H9 (cell line): ENCODE data around the gene FBLN2. TPM values are rescaled to one million over a fixed set of nuclear protein-coding genes. Genes with fewer than 3 reads are reported as not detected.

Source experiments
- DNase-seq: peaks from one replicate; pipeline ENCODE4 v3.0.0-alpha.2; 2017
- H2AFZ ChIP-seq: one replicate; pipeline ENCODE4 v1.6.1; 2013; ENCODE audit warnings: mild to moderate bottlenecking, low read length, control low read depth, moderate library complexity
- H2AK5ac ChIP-seq: 2 replicates; pipeline ENCODE4 v1.6.1; 2013; ENCODE audit warnings: low read length, control low read depth, mixed read lengths; ENCODE audit not compliant: insufficient read length
- H2BK120ac ChIP-seq: one replicate; pipeline ENCODE4 v1.6.1; 2013; ENCODE audit warnings: low read depth, mild to moderate bottlenecking, low read length, control low read depth, inconsistent platforms; ENCODE audit not compliant: poor library complexity, severe bottlenecking
- H2BK12ac ChIP-seq: 2 replicates; pipeline ENCODE4 v1.6.1; 2013; ENCODE audit warnings: low read length, control low read depth, mixed read lengths, low read depth; ENCODE audit not compliant: insufficient read length
- H2BK15ac ChIP-seq: 2 replicates; pipeline ENCODE4 v1.6.1; 2013; ENCODE audit warnings: low read depth, low read length, control low read depth
- H2BK20ac ChIP-seq: one replicate; pipeline ENCODE4 v1.6.1; 2013; ENCODE audit warnings: low read depth, mild to moderate bottlenecking, low read length, control low read depth, inconsistent platforms; ENCODE audit not compliant: poor library complexity, severe bottlenecking
- H2BK5ac ChIP-seq: 2 replicates; pipeline ENCODE4 v1.6.1; 2013; ENCODE audit warnings: low read length, control low read depth, mixed read lengths; ENCODE audit not compliant: insufficient read length
- H3K14ac ChIP-seq: 2 replicates; pipeline ENCODE4 v1.6.1; 2013; ENCODE audit warnings: low read length, control low read depth; ENCODE audit not compliant: insufficient read depth
- H3K18ac ChIP-seq: 2 replicates; pipeline ENCODE4 v1.6.1; 2013; ENCODE audit warnings: low read depth, mild to moderate bottlenecking, mixed read lengths, low read length, control low read depth; ENCODE audit not compliant: insufficient read length
- H3K23ac ChIP-seq: 2 replicates; pipeline ENCODE4 v1.6.1; 2013; ENCODE audit warnings: low read length, control low read depth, mixed read lengths, low read depth; ENCODE audit not compliant: insufficient read length
- H3K23me2 ChIP-seq: 2 replicates; pipeline ENCODE4 v1.6.1; 2013; ENCODE audit warnings: low read depth, mild to moderate bottlenecking, mixed read lengths, low read length, control low read depth; ENCODE audit not compliant: insufficient read length, poor library complexity, severe bottlenecking
- H3K27ac ChIP-seq: 2 replicates; pipeline ENCODE4 v1.5.1; 2013; ENCODE audit warnings: low read length, control low read depth, mixed read lengths, low read depth; ENCODE audit not compliant: insufficient read length
- H3K27me3 ChIP-seq: 2 replicates; pipeline ENCODE4 v1.6.1; 2013; ENCODE audit warnings: low read length, control low read depth, inconsistent platforms; ENCODE audit not compliant: insufficient read depth
- H3K4ac ChIP-seq: 2 replicates; pipeline ENCODE4 v1.6.1; 2013; ENCODE audit warnings: low read depth, mild to moderate bottlenecking, control low read depth, inconsistent platforms, low read length, moderate library complexity
- H3K4me1 ChIP-seq: 2 replicates; pipeline ENCODE4 v1.6.1; 2013; ENCODE audit warnings: low read length, control low read depth, inconsistent platforms; ENCODE audit not compliant: insufficient read depth
- H3K4me2 ChIP-seq: 2 replicates; pipeline ENCODE4 v1.6.1; 2013; ENCODE audit warnings: low read length, control low read depth, mixed read lengths; ENCODE audit not compliant: insufficient read length, insufficient read depth
- H3K56ac ChIP-seq: 2 replicates; pipeline ENCODE4 v1.6.1; 2013; ENCODE audit warnings: low read depth, mild to moderate bottlenecking, mixed read lengths, low read length, control low read depth; ENCODE audit not compliant: insufficient read length
- H3K79me1 ChIP-seq: 2 replicates; pipeline ENCODE4 v1.6.1; 2013; ENCODE audit warnings: low read depth, mild to moderate bottlenecking, moderate library complexity, low read length, control low read depth, inconsistent platforms; ENCODE audit not compliant: insufficient read depth, poor library complexity, severe bottlenecking
- H3K79me2 ChIP-seq: 2 replicates; pipeline ENCODE4 v1.6.1; 2013; ENCODE audit warnings: low read length, control low read depth, inconsistent platforms; ENCODE audit not compliant: insufficient read depth
- H3K9ac ChIP-seq: 2 replicates; pipeline ENCODE4 v1.6.1; 2013; ENCODE audit warnings: low read length, control low read depth, mixed read lengths; ENCODE audit not compliant: insufficient read length; ENCODE audit errors: extremely low read depth
- H3K9me3 ChIP-seq: one replicate; pipeline ENCODE4 v1.6.1; 2013; ENCODE audit warnings: low read depth, low read length, inconsistent platforms; ENCODE audit not compliant: control insufficient read depth
- H3T11ph ChIP-seq: one replicate; pipeline ENCODE4 v1.6.1; 2013; ENCODE audit warnings: mild to moderate bottlenecking, low read length, control low read depth, inconsistent platforms
- H4K20me1 ChIP-seq: one replicate; pipeline ENCODE4 v1.6.1; 2013; ENCODE audit not compliant: control insufficient read depth, insufficient read length, insufficient read depth
- H4K5ac ChIP-seq: 2 replicates; pipeline ENCODE4 v1.6.1; 2013; ENCODE audit warnings: low read depth, mild to moderate bottlenecking, mixed read lengths, low read length, control low read depth; ENCODE audit not compliant: insufficient read length
- H4K8ac ChIP-seq: replicated peaks from 2 replicates; pipeline ENCODE4 v1.6.1; 2013; ENCODE audit warnings: low read length, control low read depth, mixed read lengths, low read depth; ENCODE audit not compliant: insufficient read length
- H4K91ac ChIP-seq: 2 replicates; pipeline ENCODE4 v1.6.1; 2013; ENCODE audit warnings: low read depth, mild to moderate bottlenecking, moderate library complexity, mixed read lengths, low read length, control low read depth; ENCODE audit not compliant: insufficient read length
- H3K27ac Mint-ChIP-seq, 3 experiments: 2 replicates in 2 of 3; 3 replicates in 1 of 3; pipeline ENCODE4 v1.8.0; 2020 to 2021; ENCODE audit warnings: mixed read lengths in 3 of 3, mild to moderate bottlenecking in 1 of 3, moderate library complexity in 1 of 3
- H3K27me3 Mint-ChIP-seq: 2 replicates; pipeline ENCODE4 v1.8.0; 2021; ENCODE audit warnings: low read depth, mild to moderate bottlenecking, moderate library complexity, mixed read lengths
- H3K36me3 Mint-ChIP-seq, 3 experiments: 2 replicates in 2 of 3; 3 replicates in 1 of 3; pipeline ENCODE4 v1.8.0; 2020 to 2021; ENCODE audit warnings: low read depth in 3 of 3, mixed read lengths in 3 of 3; ENCODE audit not compliant: insufficient read depth in 1 of 3
- H3K4me1 Mint-ChIP-seq, 2 experiments: 2 replicates each; pipeline ENCODE4 v1.8.0; 2020; ENCODE audit warnings: mixed read lengths in 2 of 2
- H3K4me3 Mint-ChIP-seq, 2 experiments: 2 replicates in 1 of 2; 3 replicates in 1 of 2; pipeline ENCODE4 v1.8.0; 2020 to 2021; ENCODE audit warnings: mild to moderate bottlenecking in 2 of 2, mixed read lengths in 2 of 2, moderate library complexity in 1 of 2
- H3K9me3 Mint-ChIP-seq, 2 experiments: 2 replicates in 1 of 2; 3 replicates in 1 of 2; pipeline ENCODE4 v1.8.0; 2020; ENCODE audit warnings: mild to moderate bottlenecking in 2 of 2, mixed read lengths in 2 of 2, moderate library complexity in 1 of 2
- WGBS: extraction: QIAGEN DNeasy Blood & Tissue Kit; methylation state at CpG from one replicate; pipeline ENCODE4 v1.1.7; 2013; ENCODE audit warnings: missing lambda C conversion rate, low lambda C conversion rate, mixed read lengths; ENCODE audit not compliant: insufficient read length; ENCODE audit errors: extremely low coverage; 5-methylcytosine and 5-hydroxymethylcytosine counted together
- total RNA-seq: library from RNA; stranded (reverse); gene quantifications from 2 replicates; pipeline ENCODE4 v1.2.1, GENCODE V29; 2021
- TF ChIP-seq, protein P1 (sequence below): fragments of 200-600 bp; sonication (generic); conservative IDR thresholded peaks from 3 replicates; pipeline ENCODE4 v1.8.0; 2021; ENCODE audit warnings: antibody characterized with exemption, mild to moderate bottlenecking

FBLN2 gene
- total RNA-seq, 1 experiment from 2014 or later: 11.8 TPM

DNA sequence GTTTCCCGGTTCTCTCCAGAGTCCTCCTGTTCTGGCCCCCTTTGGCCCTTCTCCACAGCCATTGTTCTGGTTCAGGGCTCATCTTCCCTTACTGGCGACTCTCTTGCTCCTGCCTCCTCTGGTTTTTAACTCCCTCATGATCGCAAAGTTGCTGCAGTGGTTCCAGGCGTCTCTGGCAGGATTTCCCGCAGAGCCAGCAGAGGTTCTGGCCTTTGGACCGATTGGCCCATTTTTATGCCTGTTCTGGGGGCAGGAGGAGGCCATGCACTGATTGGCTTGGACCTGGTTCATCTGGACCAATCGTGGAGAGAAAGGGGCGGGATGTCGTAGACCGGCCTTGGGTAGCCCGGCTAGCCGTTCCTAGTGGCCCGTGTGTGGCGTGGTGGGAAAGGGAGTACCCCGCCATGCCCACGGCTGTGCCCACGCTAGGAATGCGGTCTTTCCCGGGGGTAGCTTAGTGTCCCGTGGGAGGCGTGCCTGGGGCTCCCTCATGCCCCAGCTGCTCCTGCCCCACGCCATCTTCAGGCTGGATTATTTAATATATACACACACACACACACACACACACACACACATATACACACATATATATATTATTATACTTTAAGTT, 113.4 kb downstream of the FBLN2 start:
- WGBS: no CpG with 5 or more reads among the region's 22 CpGs
- H3K4ac ChIP-seq: no peak overlapping the region

More for the DNA sequence above, 113.4 kb downstream of the FBLN2 start:
- no peaks in the 10 kb centered on the region for H3K27me3 ChIP-seq
- Mint-ChIP-seq H3K27me3 (peaks cover 17% of the 10 kb centered on the region), H3K36me3 (no peaks in the 10 kb centered on the region), H3K4me1 (peaks cover 16 to 19% of the 10 kb centered on the region in 2 experiments), H3K9me3 (peaks cover 0 to 2% of the 10 kb centered on the region in 2 experiments; a peak in 1 of 5 replicates), H3K4me3 (no peak overlapping the region), H3K27ac (no peak overlapping the region)
- H2BK5ac ChIP-seq: no peak overlapping the region
- no peak overlapping the region for H4K5ac ChIP-seq
- H2AFZ ChIP-seq: no peak overlapping the region
- H2AK5ac ChIP-seq: no peak overlapping the region
- no peaks in the 10 kb centered on the region for H3K79me1 ChIP-seq
- TF ChIP-seq, protein P1, sequence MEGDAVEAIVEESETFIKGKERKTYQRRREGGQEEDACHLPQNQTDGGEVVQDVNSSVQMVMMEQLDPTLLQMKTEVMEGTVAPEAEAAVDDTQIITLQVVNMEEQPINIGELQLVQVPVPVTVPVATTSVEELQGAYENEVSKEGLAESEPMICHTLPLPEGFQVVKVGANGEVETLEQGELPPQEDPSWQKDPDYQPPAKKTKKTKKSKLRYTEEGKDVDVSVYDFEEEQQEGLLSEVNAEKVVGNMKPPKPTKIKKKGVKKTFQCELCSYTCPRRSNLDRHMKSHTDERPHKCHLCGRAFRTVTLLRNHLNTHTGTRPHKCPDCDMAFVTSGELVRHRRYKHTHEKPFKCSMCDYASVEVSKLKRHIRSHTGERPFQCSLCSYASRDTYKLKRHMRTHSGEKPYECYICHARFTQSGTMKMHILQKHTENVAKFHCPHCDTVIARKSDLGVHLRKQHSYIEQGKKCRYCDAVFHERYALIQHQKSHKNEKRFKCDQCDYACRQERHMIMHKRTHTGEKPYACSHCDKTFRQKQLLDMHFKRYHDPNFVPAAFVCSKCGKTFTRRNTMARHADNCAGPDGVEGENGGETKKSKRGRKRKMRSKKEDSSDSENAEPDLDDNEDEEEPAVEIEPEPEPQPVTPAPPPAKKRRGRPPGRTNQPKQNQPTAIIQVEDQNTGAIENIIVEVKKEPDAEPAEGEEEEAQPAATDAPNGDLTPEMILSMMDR: no peak
- no peak overlapping the region for H2BK120ac ChIP-seq
- no peaks in the 10 kb centered on the region for H3K23me2 ChIP-seq
- no peak overlapping the region for H3K4me2 ChIP-seq
- no peak overlapping the region for H2BK15ac ChIP-seq
- no peak overlapping the region for H3K27ac ChIP-seq
- no peak overlapping the region for H3T11ph ChIP-seq
- no peak overlapping the region for H2BK12ac ChIP-seq
- H3K9me3 ChIP-seq: no peaks in the 10 kb centered on the region
- no peak overlapping the region for H3K18ac ChIP-seq
- H4K8ac ChIP-seq: no peak overlapping the region
- H3K56ac ChIP-seq: no peak overlapping the region
- H4K91ac ChIP-seq: no peak overlapping the region
- no peak overlapping the region for H3K23ac ChIP-seq
- H3K14ac ChIP-seq: no peak overlapping the region
- H3K9ac ChIP-seq: no peak overlapping the region
- no peak overlapping the region for H2BK20ac ChIP-seq
- no peaks in the 10 kb centered on the region for H3K4me1 ChIP-seq
- DNase-seq: no peak
- no peaks in the 10 kb centered on the region for H3K79me2 ChIP-seq
- no peaks in the 10 kb centered on the region for H4K20me1 ChIP-seq
